ENCODE measurements around the gene TEC.
"Not testable (repeated sequence)": the region's sequence is repeated elsewhere in the genome, so short reads cannot be mapped to it uniquely, and the experiment has no call there.

The TEC gene

GRCh38 chr4:48187813-48188212 is 81.8 kb downstream of the TEC start:
- Mint-ChIP-seq H3K36me3 (ENCODE audit: low read depth) (no peaks in the 10 kb centered on the region), H3K4me1 (no peaks in the 10 kb centered on the region), H3K27ac (no peak overlapping the region), H3K9me3 (no peaks in the 10 kb centered on the region), H3K27me3 (no peaks in the 10 kb centered on the region), H3K4me3 (no peak overlapping the region)
- DNase-seq (no peak), ATAC-seq (no peak)

GRCh38 chr4:48187066-48187465 is 82.6 kb downstream of the TEC start:
- H3K4me3 Mint-ChIP-seq; H3K27me3 Mint-ChIP-seq; DNase-seq; H3K36me3 Mint-ChIP-seq (ENCODE audit: low read depth); H3K27ac Mint-ChIP-seq; H3K4me1 Mint-ChIP-seq; ATAC-seq; H3K9me3 Mint-ChIP-seq: not testable (repeated sequence)

- not testable (repeated sequence) for H3K4me3 Mint-ChIP-seq; H3K36me3 Mint-ChIP-seq (ENCODE audit: low read depth); H3K9me3 Mint-ChIP-seq; H3K27ac Mint-ChIP-seq; H3K27me3 Mint-ChIP-seq; H3K4me1 Mint-ChIP-seq; ATAC-seq; DNase-seq
Measured at GRCh38 chr4:48186394-48186793, 83.2 kb downstream of the TEC start.

GRCh38 chr4:48184882-48185281 is 84.8 kb downstream of the TEC start:
- Mint-ChIP-seq H3K27ac (no peak overlapping the region), H3K4me1 (peaks cover 6% of the 10 kb centered on the region), H3K36me3 (ENCODE audit: low read depth) (no peaks in the 10 kb centered on the region), H3K9me3 (no peaks in the 10 kb centered on the region), H3K4me3 (no peak overlapping the region), H3K27me3 (no peaks in the 10 kb centered on the region)
- ATAC-seq (no peak), DNase-seq (no peak)

- ATAC-seq: peak; percentile 57
- Mint-ChIP-seq H3K4me1 (peaks cover 15% of the 10 kb centered on the region), H3K9me3 (peaks cover 11% of the 10 kb centered on the region), H3K27me3 (no peaks in the 10 kb centered on the region), H3K36me3 (ENCODE audit: low read depth) (peaks cover 4% of the 10 kb centered on the region), H3K27ac (no peak overlapping the region), H3K4me3 (no peak overlapping the region)
- DNase-seq: no peak
Measured at GRCh38 chr4:48180234-48180633, 89.4 kb downstream of the TEC start.

- Mint-ChIP-seq H3K9me3 (peaks cover 11% of the 10 kb centered on the region), H3K36me3 (ENCODE audit: low read depth) (peaks cover 4% of the 10 kb centered on the region), H3K4me3 (no peak overlapping the region), H3K27me3 (no peaks in the 10 kb centered on the region), H3K4me1 (peaks cover 20% of the 10 kb centered on the region), H3K27ac (no peak overlapping the region)
- ATAC-seq (no peak), DNase-seq (no peak)
Measured at GRCh38 chr4:48178931-48179330, 90.7 kb downstream of the TEC start.

GRCh38 chr4:48175806-48176205 is 93.8 kb downstream of the TEC start:
- DNase-seq: no peak
- no peak overlapping the region for H3K27ac Mint-ChIP-seq
- ATAC-seq: peak; percentile 47

GRCh38 chr4:48175328-48175727 is 94.3 kb downstream of the TEC start:
- no peak overlapping the region for H3K4me3 Mint-ChIP-seq
- H3K27ac Mint-ChIP-seq: no peak overlapping the region
- peaks cover 27% of the 10 kb centered on the region for H3K4me1 Mint-ChIP-seq
- peaks cover 11% of the 10 kb centered on the region for H3K9me3 Mint-ChIP-seq
- H3K27me3 Mint-ChIP-seq: no peaks in the 10 kb centered on the region
- DNase-seq (no peak), ATAC-seq (no peak)
- H3K36me3 Mint-ChIP-seq (ENCODE audit: low read depth): peaks cover 6% of the 10 kb centered on the region

More at GRCh38 chr4:48175806-48176205, 93.8 kb downstream of the TEC start:
- H3K9me3 Mint-ChIP-seq: peaks cover 11% of the 10 kb centered on the region
- peaks cover 6% of the 10 kb centered on the region for H3K36me3 Mint-ChIP-seq (ENCODE audit: low read depth)
- peaks cover 28% of the 10 kb centered on the region for H3K4me1 Mint-ChIP-seq
- no peak overlapping the region for H3K4me3 Mint-ChIP-seq
- no peaks in the 10 kb centered on the region for H3K27me3 Mint-ChIP-seq

GRCh38 chr4:48173056-48173991 is 96.3 kb downstream of the TEC start:
- no peak overlapping the region for H3K4me3 Mint-ChIP-seq
- ATAC-seq (peak; percentile 58), DNase-seq (no peak)
- H3K27me3 Mint-ChIP-seq: no peaks in the 10 kb centered on the region
- peak overlapping the region; percentile 55 for H3K27ac Mint-ChIP-seq
- peaks cover 6% of the 10 kb centered on the region for H3K9me3 Mint-ChIP-seq
- H3K36me3 Mint-ChIP-seq (ENCODE audit: low read depth): peaks cover 6% of the 10 kb centered on the region
- H3K4me1 Mint-ChIP-seq: peaks cover 26% of the 10 kb centered on the region

GRCh38 chr4:48172651-48173050 is 97.0 kb downstream of the TEC start:
- DNase-seq (no peak), ATAC-seq (no peak)
- peaks cover 7% of the 10 kb centered on the region for H3K36me3 Mint-ChIP-seq (ENCODE audit: low read depth)
- peak overlapping the region; percentile 55 for H3K27ac Mint-ChIP-seq
- H3K9me3 Mint-ChIP-seq: peaks cover 2% of the 10 kb centered on the region
- no peak overlapping the region for H3K4me3 Mint-ChIP-seq
- H3K27me3 Mint-ChIP-seq: no peaks in the 10 kb centered on the region
- H3K4me1 Mint-ChIP-seq: peaks cover 33% of the 10 kb centered on the region

GRCh38 chr4:48169636-48170035 is 100.0 kb downstream of the TEC start:
- Mint-ChIP-seq H3K4me1 (peaks cover 26% of the 10 kb centered on the region), H3K27ac (no peak overlapping the region), H3K9me3 (no peaks in the 10 kb centered on the region), H3K4me3 (no peak overlapping the region), H3K36me3 (ENCODE audit: low read depth) (peaks cover 8% of the 10 kb centered on the region), H3K27me3 (no peaks in the 10 kb centered on the region)
- DNase-seq (no peak), ATAC-seq (no peak)

GRCh38 chr4:48167538-48168263 is 101.9 kb downstream of the TEC start:
- H3K27me3 Mint-ChIP-seq: no peaks in the 10 kb centered on the region
- H3K36me3 Mint-ChIP-seq (ENCODE audit: low read depth): peaks cover 8% of the 10 kb centered on the region
- H3K9me3 Mint-ChIP-seq: no peaks in the 10 kb centered on the region
- DNase-seq: no peak
- H3K4me3 Mint-ChIP-seq: no peak overlapping the region
- no peak overlapping the region for H3K27ac Mint-ChIP-seq
- H3K4me1 Mint-ChIP-seq: peaks cover 16% of the 10 kb centered on the region
- ATAC-seq: peak; percentile 83

- H3K4me3 Mint-ChIP-seq, H3K9me3 Mint-ChIP-seq, DNase-seq, H3K27ac Mint-ChIP-seq, H3K27me3 Mint-ChIP-seq, ATAC-seq: not testable (repeated sequence)
- H3K4me1 Mint-ChIP-seq: peaks cover 38% of the 10 kb centered on the region
- peaks cover 13% of the 10 kb centered on the region for H3K36me3 Mint-ChIP-seq (ENCODE audit: low read depth)
Measured at GRCh38 chr4:48164561-48164960, 105.1 kb downstream of the TEC start.

GRCh38 chr4:48163746-48164145 is 105.9 kb downstream of the TEC start:
- Mint-ChIP-seq H3K27ac (no peak overlapping the region), H3K4me3 (no peak overlapping the region), H3K9me3 (no peaks in the 10 kb centered on the region)

GRCh38 chr4:48162162-48162561 is 107.5 kb downstream of the TEC start:
- peaks cover 24% of the 10 kb centered on the region for H3K4me1 Mint-ChIP-seq
- peaks cover 21% of the 10 kb centered on the region for H3K36me3 Mint-ChIP-seq (ENCODE audit: low read depth)
- H3K27ac Mint-ChIP-seq: no peak overlapping the region
- ATAC-seq (peak; percentile 54), DNase-seq (no peak)
- H3K27me3 Mint-ChIP-seq: no peaks in the 10 kb centered on the region
- no peak overlapping the region for H3K4me3 Mint-ChIP-seq
- peaks cover 2% of the 10 kb centered on the region for H3K9me3 Mint-ChIP-seq

More at GRCh38 chr4:48163746-48164145, 105.9 kb downstream of the TEC start:
- ATAC-seq (no peak), DNase-seq (no peak)
- H3K4me1 Mint-ChIP-seq: peaks cover 38% of the 10 kb centered on the region
- peaks cover 17% of the 10 kb centered on the region for H3K36me3 Mint-ChIP-seq (ENCODE audit: low read depth)
- H3K27me3 Mint-ChIP-seq: no peaks in the 10 kb centered on the region

Data from activated naive CD8-positive, alpha-beta T cell treated with anti-CD3 and anti-CD28 coated beads, Interleukin-2, amount 50 U/mL, for 24 hours (primary cell).